GM12891 (cell line): ENCODE measurements around the gene VMAC.

Source experiments
- DNase-seq: peaks from one replicate; pipeline ENCODE4 v3.0.0; 2011; ENCODE audit warnings: low spot score; ENCODE audit not compliant: insufficient read length
- FAIRE-seq: peaks from 2 replicates; lab custom pipeline; 2011; peaks lifted over from hg19 to GRCh38; lab: Jason Lieb, UNC
- PAX5 ChIP-seq: IDR thresholded peaks from 2 replicates; pipeline ENCODE4 v1.6.1; 2011; ENCODE audit warnings: low read length, moderate library complexity, mild to moderate bottlenecking; ENCODE audit not compliant: insufficient read depth, severe bottlenecking
- POLR2A ChIP-seq: IDR thresholded peaks from 2 replicates; pipeline ENCODE4 v1.6.1; 2011; ENCODE audit warnings: low read depth, low read length, control low read depth
- POLR2AphosphoS5 ChIP-seq: IDR thresholded peaks from 2 replicates; pipeline ENCODE4 v1.6.1; 2011; ENCODE audit warnings: low read depth, low read length, control low read depth
- POU2F2 ChIP-seq: IDR thresholded peaks from 2 replicates; pipeline ENCODE4 v1.6.1; 2011; ENCODE audit warnings: low read depth, mild to moderate bottlenecking, control low read depth, low read length, moderate library complexity
- SPI1 ChIP-seq: IDR thresholded peaks from 2 replicates; pipeline ENCODE4 v1.6.1; 2011; ENCODE audit warnings: low read depth, low read length, control low read depth
- TAF1 ChIP-seq: IDR thresholded peaks from 2 replicates; pipeline ENCODE4 v1.6.1; 2011; ENCODE audit warnings: low read depth, low read length, control low read depth

The VMAC gene

GRCh38 chr19:5951338-5951861 is 46.7 kb downstream of the VMAC start:
- DNase-seq (peak; percentile 52), FAIRE-seq (peak; percentile 94)
- TF ChIP-seq POLR2AphosphoS5 = no peak
- TF ChIP-seq SPI1 = peak; percentile 94

DNA sequence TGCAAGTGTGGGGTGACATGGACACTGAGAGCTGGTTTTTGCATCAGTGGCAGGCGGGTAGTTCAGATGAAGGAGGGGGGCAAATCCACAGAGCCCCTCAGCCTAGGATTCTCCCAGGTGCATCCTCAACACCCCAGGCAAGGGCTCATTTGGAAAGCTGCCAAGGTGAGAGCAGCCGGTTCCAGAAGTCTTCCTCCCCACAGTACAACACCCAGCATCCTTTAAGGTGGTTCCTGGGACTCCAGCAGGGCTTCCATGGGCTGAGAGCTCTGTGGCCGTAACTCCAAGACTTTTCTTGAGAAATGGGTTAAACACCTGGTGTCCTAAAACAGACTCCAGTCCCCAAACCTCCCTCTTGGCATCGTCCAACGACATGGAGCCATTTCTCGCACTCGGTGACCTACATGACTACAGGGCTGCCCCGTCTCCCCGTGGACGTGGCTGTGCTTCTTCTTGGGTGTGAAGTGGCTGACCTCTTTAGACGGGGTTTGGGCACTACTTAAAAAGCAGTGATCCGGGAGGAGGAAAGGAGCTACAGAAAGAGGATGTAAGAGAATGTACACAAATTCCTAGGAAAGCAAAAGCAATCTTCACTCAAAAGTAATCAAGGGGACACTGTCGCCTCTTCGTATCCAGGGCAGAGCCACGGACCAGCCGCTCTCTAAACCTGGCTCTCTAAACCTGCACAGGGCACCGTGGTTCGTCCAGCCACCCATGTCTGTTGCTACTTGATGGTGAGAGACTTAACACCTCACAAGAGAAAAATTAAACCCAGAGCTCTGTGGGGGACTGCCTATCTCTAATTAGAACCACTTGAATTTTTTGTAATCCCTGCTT is 47.7 kb downstream of the VMAC start:
- FAIRE-seq (no peak), DNase-seq (no peak)
- no peak for TF ChIP-seq POU2F2
- TF ChIP-seq PAX5 = no peak
- no peak for TF ChIP-seq POLR2A
- no peak for TF ChIP-seq POLR2AphosphoS5
- no peak for TF ChIP-seq TAF1
- TF ChIP-seq SPI1 = no peak

- TF ChIP-seq SPI1 (peak; percentile 42; the same call in 1 of the 2 replicates), TAF1 (no peak)
- FAIRE-seq (peak; percentile 45), DNase-seq (no peak)
These were observed 48.4 kb downstream of the VMAC start for GRCh38 chr19:5953030-5953589.

DNA sequence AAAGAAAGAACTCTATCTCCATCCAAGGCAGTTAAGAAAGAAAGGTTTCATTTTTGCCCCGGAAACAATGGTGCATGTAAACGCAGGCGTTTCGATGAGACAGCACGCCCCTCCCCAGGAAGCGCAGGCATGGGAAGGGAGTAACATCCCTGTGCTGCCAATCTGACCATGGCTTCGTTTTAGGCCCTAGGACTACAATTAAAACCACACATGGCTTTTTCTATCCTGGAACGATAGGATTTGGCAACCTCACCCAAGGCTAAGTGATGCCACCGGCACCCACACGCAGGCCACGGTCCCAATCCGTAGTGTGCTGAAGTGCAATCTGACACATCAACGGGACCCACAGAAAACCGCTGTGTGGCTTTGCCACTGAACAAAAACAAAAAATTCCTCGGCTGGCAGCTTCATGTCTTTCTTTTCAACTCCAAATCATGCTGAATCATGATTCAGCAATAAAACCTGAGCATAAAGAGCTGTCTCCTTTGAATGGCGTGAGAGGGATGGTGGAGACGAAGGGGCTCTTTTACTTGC is 49.1 kb downstream of the VMAC start:
- TF ChIP-seq POLR2AphosphoS5 (no peak), TAF1 (no peak), POU2F2 (no peak), PAX5 (no peak), POLR2A (no peak), SPI1 (no peak)
- no peak for DNase-seq
- peak; percentile 38 for FAIRE-seq

- DNase-seq = no peak
- TF ChIP-seq SPI1 (no peak), POU2F2 (no peak), POLR2AphosphoS5 (no peak), TAF1 (no peak), PAX5 (no peak)
- no peak for FAIRE-seq
These were observed 49.6 kb downstream of the VMAC start for GRCh38 chr19:5954293-5954692.

DNA sequence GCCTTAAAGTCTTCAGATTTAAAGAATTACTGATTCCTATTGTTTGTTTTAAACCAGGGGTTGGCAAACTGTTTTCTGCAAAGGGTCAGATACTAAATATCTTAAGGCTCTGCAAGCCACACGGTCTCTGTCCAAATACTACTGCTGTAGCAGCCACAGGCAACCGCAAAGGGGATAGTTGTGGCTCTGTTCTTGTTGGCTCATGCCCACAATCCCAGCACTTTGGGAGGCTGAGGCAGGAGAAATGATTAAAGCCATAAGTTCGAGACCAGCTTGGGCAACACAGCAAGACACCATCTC is 50.9 kb downstream of the VMAC start:
- FAIRE-seq (no peak), DNase-seq (no peak)
- TF ChIP-seq PAX5 = no peak
- no peak for TF ChIP-seq TAF1
- no peak for TF ChIP-seq SPI1
- no peak for TF ChIP-seq POU2F2
- TF ChIP-seq POLR2AphosphoS5 = no peak
- no peak for TF ChIP-seq POLR2A

- FAIRE-seq (peak; percentile 38), DNase-seq (no peak)
- no peak for TF ChIP-seq TAF1
- TF ChIP-seq PAX5 = no peak
- no peak for TF ChIP-seq SPI1
- no peak for TF ChIP-seq POLR2AphosphoS5
- no peak for TF ChIP-seq POU2F2
- no peak for TF ChIP-seq POLR2A
These were observed 51.7 kb downstream of the VMAC start for GRCh38 chr19:5956323-5956722.

- DNase-seq (no peak), FAIRE-seq (no peak)
- no peak for TF ChIP-seq TAF1
- no peak for TF ChIP-seq POU2F2
- TF ChIP-seq POLR2A = no peak
- TF ChIP-seq SPI1 = no peak
- TF ChIP-seq PAX5 = no peak
- TF ChIP-seq POLR2AphosphoS5 = no peak
These were observed 52.1 kb downstream of the VMAC start for GRCh38 chr19:5956728-5957127.

DNA sequence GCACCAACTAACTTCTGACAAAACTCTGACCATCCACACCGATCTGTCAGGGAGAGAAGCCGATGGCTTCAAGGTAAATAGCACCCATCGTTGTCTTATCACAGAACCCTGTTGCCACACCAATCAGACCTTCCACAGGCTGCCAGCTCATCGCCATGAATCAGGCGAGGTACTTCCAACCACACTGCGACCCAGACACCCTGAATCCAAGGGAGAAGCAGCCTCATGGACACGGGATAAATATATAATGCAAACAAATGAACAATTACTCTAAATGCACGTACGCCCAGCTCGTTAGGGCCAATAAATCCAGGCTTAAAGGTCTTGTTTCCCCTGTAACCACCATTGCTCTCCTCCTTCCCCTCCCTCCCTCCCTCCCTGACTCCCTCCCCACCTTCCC is 52.5 kb downstream of the VMAC start:
- no peak for FAIRE-seq
- no peak for DNase-seq
- TF ChIP-seq POU2F2 = no peak
- no peak for TF ChIP-seq SPI1
- no peak for TF ChIP-seq POLR2AphosphoS5
- TF ChIP-seq PAX5 = no peak
- no peak for TF ChIP-seq TAF1
- TF ChIP-seq POLR2A = no peak
